Measurements from ENCODE around the gene CPT1B.

Gene CPT1B

DNA sequence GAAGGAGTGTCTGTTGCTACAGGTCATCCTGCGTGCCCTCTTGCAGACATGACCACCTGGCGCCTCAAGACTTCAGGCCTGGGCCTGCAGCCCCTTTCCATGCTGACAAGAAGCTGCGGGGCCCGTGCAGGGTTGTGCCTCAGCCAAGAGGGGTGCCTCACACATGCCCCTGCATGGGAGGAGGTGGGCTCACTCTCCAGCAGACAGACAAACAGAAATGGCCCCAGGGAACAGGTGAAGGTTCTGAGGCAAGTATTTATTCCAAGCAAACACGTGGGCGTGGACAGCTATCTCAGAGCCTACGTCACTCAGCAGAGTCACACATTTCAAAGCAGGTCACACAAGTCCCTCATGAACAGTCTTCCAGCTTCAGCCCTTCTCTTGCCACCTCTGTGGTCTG lies 9.6 kb downstream of the CPT1B start:
- no peak for DNase-seq

DNA sequence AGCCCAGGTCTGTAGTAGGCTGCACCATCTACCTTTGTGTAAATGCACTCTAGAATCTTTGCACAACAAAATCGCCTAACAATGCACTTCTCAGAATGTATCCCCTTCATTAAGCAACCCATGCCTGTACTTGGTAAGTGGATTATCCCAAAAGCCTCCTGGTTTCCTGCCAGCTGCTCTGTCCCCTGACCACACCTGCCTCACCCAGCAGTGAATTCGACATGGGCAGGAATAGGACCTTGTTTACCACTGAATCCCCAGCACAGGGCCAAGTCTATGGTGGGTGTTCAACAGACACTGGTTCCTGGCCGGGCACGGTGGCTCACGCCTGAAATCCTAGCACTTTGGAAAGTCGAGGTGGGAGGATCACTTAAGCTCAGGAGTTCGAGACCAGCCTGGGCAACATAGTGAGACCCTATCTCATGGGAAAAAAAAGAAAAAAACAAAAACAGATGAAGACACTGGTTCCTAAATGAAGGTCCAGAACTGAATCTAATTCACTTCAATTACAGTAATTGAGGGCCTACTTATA lies 10.4 kb downstream of the CPT1B start:
- DNase-seq, result no peak

DNA sequence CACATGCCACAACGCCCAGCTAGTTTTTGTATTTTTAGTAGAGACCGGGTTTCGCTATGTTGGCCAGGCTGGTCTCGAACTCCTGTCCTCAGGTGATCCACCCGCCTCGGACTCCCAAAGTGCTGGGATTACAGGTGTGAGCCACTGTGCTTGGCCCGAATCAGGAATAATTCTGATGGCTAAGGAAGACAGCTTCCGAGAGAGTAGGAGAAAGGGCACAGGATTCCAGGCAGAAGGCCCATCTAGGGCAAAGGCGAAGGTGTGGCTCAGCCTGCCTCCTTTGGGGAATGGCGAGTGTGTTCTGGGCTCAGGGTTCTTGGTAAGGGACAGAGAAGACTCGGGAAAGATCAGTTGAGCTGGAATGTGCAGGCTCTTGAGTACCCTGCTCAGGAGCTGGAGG lies 13.9 kb downstream of the CPT1B start:
- no peak for DNase-seq

DNA sequence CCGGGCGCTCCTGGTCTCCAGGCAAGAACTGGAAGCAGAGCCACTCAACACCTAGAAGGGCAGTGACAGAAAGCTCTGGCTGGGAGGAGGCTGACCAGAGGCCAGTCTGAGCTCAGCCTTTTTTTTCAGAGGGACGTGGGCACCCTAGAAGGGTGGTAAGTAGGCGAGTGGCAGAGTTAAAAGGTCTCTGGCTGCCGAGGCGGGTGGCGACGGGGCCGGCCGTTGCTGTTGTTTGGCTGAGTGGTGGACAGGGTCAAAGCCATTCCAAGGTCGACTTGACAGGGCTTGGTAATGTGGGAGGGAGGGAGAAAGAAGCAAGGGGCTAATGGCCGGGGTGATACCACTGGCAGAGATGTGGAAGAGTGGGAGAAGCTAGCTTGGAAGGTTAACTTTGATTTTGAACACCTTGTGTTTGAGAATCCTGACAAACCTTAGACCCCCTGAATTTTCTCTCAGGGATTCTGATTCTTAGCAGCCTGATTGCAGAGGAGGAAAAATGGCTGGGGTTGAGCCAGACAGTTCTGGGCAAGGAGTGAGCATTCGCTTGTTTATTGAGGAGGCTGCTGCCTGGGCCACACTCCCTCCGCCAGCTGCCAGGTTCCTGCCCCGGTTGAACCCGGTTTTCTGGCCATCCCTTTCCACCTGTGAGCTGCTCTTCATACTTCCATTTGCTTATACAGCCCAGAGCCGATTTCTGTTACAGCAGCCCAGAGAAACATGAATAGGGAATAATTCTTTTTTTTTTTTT lies 14.6 kb downstream of the CPT1B start:
- DNase-seq, result no peak

DNA sequence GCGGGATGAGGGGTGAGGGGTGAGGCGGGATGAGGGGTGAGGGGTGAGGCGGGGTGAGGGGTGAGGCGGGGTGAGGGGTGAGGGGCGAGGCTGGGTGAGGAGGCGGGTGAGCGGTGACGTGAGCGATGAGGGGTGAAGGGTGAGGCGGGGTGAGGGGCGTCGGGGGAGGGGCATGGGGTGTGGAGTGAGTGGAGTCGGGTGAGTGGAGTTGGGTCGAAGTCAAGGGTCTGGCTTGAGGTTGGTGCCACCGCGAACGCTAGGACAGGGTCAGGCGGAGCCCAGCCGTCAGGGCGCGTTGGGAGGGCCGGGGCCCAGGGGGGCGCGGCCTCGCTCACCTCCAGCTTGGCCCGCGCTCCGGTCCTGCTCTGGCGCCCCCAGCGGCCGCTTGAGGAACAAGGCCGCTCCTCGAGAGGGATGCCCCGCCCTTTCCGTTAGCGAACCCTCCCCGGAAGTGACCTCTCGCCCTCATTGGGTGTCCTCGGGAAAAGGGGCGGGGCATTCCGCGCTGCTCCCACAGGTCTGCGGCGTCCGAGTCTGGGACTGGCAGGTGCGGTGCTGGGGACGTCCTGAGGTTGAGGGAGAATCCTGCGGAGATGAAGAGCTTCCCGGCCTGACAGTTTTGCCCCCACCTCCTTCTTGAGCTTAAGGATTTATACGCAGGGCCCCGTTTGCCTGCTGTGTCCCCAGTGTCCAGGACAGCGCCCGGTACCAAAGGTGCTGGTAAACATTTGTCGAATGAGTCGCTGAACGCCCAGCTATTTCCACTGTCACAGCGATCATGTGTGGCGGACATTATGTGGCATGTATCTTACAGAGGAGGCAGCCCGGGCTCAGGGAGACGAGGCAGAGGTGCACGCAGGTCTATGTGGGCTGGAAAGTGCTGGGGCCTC lies 15.5 kb downstream of the CPT1B start, which contains the start of gene SYCE3:
Gene SYCE3 (minus strand): TSS at position 397 of the 890 bp plus-strand sequence. CDS start 6,514 bp downstream, outside the sequence.
- DNase-seq, result peak; percentile 97

DNA sequence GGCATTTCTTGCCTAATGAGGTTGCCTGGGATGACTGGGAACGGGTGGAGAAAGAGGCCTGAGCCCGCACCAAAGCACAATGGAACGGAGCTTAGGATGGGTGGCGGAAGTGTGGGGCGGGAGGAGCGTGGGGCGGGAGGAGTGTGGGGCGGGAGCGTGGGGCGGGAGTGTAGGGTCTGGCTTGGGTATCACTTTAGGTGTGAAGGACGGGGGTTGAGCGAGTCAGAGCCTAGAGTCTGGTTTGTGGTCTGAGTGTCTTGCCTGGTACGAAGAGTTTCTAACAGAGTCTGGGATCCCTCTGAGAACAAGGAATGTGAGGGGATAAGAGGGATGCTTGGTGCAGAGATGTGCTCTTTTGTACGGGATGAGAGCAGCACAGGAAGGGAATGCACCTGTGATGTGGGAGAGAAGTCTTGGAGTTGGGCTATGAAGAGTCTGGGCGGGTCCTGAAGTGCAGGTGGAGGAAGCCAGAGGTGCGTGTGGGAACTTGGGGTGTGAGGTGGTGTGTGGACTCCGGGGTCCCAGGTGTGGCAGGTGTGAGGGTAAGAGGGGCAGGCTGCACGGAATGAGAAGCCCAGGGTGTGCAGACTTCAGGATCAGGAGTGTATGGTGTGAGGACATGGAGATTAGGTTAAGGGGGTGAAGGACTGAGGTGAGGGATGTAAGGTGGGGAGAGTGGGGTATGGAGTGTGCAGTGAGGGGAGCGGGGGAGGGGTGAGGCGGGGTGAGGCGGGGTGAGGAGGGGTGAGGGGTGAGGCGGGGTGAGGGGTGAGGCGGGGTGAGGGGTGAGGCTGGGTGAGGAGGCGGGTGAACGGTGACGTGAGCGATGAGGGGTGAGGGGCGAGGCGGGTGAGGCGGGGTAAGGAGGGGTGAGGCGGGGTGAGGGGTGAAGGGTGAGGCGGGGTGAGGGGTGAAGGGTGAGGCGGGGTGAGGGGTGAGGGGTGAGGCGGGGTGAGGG lies 16.5 kb downstream of the CPT1B start:
- DNase-seq, result no peak

DNA sequence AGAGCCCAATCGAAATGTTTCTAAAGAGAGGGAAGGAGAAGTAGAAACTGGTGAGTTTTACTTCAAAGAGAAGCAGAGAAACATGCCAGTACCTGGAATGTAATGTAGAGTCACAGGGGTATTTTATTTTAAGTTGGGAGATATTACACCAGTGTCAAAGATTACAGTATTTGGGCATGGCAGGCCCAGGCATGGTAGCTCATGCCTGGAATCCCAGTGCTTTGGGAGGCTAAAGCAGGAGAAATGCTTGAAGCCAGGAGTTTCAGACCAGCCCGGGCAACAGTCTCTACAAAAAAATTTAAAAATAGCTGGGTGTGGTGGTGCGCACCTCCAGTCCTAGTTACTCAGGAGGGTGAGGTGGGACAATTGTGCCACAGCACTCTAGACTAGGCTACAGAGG lies 18.2 kb downstream of the CPT1B start:
- no peak for DNase-seq

DNA sequence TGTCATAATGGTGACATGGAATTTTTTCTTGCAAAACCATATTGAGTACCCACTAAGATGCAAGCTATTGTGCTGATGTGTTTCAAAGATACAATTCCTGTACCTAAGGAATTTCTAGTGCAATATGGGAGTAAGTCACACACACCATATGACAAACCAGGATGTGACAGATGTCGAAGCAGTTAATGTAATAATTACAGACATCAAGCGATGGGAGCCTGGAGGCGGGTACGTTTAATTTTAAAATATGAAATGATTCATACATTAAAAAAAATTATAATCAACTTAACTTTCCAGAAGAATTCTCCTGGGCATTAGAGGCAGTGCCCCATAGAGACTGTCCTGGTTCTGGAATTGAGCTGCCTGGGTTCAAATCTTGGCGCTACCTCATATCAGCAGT lies 21.5 kb downstream of the CPT1B start:
- DNase-seq, result no peak

DNA sequence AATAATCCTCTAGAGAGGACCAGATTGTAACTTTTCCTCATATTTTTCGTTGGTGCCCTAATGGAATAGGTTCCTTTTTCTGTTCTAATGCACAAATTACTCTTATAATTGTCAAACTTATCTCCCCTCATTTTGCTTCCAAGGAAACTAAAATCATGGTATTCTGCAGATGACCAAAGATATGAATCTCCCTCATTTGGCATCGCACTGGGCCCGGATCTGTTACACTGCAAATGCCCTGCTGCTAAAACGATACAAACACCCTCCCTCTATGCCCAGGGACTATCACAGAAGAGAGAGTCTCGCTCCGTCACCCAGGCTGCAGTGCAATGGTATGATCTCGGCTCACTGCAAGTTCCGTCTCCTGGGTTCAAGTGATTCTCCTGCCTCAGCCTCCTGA lies 24.9 kb downstream of the CPT1B start:
- DNase-seq, result no peak

DNA sequence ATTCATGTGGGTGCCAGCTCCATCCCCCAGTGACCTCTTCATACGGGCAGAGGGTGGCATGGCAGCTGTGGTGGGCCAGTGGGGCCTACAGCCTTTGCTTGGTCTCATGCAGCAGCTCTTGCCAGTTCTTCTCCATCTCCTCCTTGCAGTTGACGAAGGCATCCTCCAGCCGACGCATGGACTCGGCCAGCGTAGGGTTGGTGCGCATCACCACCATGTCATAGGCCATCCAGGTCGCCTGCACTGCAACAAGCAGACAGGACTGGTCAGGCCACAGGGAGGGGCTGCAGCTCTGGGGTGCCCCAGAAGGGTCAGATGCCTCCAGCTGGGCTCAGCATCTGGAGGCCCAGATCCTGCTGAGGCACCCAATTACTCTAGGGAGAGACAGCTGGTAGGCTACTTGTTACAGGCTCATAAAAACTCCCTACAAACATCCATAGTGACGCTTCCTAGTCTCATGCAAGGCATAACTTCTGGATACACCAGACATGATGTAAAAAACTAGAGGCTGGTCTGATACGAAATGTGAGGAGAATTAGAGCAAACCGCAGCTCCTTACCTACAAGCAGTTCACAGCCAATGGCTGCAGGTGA lies 27.0 kb downstream of the CPT1B start:
- no peak for DNase-seq

DNA sequence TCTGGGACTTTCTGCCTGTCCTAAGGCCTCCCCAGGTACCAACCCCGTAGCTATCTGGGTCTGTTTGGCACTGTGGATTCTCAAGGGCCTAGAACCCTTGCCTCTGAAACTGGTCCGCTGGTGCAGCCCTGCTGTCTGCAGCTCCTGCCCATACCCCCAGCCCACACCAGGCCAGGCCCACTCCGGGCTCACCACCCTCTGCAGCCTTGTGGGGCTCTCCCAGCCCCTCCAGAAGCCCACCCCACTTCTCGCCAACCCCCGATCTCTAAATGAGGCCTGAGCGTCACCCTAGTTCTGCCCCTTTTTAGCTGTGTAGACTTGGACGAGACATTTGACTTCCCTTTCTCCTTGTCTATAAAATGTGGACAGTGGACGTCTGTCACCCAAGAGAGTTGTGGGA lies 27.8 kb downstream of the CPT1B start:
- no peak for DNase-seq

DNA sequence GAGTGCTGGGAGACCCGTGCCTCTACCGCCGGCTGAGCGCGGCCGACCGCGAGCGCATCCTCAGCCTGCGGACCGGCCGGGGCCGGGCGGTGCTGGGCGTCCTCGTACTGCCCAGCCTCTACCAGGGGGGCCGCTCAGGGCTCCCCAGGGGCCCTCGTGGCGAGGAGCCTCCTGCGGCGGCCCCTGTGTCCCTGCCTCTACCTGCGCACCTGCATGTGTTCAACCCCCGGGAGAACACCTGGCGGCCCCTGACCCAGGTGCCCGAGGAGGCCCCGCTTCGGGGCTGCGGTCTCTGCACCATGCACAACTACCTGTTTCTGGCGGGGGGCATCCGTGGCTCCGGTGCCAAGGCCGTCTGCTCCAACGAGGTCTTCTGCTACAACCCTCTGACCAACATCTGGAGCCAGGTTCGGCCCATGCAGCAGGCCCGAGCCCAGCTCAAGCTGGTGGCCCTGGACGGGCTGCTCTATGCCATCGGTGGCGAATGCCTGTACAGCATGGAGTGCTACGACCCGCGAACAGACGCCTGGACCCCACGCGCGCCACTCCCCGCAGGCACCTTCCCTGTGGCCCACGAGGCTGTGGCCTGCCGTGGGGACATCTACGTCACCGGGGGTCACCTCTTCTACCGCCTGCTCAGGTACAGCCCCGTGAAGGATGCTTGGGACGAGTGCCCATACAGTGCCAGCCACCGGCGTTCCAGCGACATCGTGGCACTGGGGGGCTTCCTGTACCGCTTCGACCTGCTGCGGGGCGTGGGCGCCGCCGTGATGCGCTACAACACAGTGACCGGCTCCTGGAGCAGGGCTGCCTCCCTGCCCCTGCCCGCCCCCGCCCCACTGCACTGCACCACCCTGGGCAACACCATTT lies 29.1 kb downstream of the CPT1B start:
- no peak for DNase-seq

DNA sequence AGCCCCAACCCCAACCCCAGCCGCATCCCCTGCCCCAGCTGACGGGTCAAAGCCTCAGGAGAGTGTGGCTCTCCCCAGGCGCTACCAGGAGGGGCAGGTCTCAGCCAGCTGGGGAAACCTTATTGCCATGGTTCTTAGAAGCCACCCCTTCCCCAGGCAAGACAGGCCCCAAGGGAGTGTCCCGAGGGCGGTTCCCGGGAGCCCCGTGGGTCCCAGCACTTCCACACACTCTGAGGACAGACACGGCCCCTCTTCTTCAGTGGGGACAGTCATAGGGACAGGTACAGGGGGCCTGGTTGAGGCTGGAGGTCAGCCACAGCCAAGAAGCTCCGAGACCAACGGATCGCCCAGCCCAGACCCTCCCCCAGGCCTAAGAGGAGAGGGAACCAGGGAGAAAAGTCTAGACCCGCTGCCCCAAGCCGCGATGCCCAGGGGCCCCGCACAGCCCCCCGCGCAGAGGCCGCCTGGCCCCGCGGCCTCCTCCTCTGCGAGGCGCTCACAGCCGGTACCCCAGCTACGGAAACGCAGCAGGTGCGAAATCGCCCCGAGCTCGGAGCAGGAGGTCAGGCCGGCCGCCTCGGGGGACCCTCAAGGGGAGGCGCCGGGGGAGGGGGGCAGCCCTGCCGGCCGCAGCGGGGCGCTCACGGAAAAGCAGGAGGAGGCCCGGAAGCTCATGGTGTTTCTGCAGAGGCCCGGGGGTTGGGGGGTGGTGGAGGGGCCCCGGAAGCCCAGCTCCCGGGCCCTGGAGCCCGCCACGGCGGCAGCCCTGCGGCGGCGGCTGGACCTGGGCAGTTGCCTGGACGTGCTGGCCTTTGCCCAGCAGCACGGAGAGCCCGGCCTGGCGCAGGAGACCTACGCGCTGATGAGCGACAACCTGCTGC lies 29.9 kb downstream of the CPT1B start:
- DNase-seq, result no peak

DNA sequence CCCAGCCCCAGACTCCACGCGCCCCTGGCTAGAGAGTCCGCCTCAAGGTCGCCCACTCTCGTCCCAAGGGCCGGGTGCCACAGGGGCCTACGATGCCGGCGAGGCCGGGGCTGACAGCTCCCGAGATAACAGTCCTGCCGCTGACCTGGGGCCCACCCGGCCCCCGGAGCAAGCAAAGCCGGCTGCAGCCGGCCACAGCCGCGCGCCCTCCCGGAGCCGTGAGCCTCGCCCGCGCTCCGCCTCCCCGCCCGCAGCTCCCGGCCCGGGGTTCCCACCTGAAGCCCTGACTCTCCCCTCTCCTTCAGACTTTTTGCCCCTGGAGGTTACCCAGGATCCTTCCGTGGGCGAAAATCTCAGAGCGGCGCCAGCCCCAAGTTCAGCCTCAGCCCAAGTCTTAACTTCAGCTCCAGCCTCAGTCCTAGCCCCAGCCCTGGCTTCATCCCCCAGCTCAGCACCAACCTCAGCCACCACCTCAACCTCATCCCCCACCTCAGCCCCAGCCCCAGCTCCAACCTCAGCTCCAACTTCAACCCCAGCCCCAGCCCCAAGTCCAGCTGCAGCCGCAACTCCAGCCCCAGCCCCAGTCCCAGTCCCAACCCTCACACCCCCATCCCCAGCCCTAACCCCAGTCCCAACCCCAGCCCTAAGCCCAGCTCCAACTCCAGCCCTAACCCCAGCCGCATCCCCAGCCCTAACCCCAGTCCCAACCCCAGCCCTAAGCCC lies 30.8 kb downstream of the CPT1B start:
- DNase-seq, result no peak

DNA sequence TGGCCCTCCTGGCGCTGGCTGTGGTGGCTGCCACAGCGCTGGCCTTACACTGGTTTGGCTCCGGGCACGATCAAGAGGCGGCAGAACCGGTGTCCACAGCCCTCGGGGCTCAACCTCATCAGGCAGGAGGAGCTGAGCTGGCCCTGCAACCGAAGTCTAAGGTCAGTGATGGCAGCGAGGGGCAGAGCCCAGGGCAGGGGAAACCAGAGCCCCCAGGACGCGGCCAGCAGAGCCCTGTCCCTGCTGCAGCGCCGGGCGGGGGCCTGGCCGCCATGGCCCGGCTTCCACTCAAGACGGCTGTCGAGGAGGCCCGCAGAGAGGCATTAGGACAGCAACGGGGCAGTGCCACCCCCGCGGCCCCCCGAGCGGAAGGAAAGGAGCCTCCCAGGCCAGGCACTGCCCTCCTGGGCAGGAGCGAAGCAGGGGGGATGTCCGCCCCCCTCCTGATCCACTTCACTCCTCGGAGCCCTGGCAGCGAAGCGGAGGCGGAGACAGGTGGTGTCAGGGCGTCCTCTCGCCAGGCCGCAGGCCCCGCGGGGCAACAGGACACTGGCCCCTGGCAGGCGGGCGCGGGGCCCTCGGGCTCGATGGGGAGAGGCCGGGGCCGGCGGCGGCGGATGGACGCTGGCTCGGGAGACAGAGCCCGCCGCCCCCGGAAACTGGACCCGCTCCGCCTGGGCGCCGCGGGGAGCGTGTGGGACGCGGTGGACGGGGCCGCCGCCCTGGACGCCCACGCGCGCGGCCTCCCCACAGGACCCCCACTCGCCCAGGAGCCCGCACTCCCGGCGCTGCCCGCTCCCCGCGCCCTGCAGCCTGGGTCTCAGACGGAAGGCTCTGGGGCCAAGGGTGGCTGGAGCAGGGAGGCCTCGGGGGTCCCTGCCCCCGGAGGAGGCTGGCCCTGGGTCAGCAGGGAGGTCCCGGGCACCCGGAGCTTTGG lies 31.6 kb downstream of the CPT1B start:
- DNase-seq, result no peak

DNA sequence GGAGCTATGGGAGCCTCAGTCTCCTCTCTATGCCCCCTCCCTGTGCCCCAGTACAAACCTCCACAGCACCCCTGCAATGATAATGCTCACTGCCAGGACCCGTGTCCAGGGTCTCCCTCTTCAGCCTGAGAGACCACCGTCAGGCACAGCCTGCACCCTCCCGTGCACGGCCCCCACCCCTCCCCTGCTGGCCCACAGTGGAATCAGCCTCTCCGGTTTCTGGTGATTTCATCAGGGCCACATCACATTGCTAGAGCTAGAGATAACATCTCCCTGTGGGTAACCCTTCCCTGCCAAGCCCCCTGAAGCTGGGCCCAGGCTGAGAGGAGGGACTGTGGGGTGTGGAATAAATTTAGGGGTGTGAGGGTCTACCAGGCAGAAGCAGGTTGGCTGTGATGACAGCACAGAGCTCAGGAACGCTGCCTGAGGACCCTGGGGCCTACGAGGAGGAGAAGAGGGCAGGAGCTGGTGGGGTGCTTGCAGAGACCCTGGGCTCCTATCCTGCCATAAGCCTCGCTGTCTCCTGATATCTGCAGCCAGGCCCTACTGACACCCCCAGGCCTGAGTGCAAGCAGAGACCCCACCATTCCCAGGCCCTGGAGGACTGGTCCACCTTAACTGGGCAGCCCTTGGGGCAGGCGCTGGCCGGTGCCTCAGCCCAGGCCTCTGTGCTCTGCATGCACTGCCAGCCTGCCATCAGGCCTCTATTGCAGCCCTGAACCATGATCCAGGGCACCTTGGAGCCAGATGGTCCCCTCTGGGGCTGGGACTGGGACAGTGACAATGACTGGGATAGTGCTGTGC lies 32.5 kb downstream of the CPT1B start, which contains the start of gene KLHDC7B:
Gene KLHDC7B (plus strand): TSS at position 378 of the 804 bp plus-strand sequence. CDS start 345 bp downstream, at position 723.
- DNase-seq, result no peak

DNA sequence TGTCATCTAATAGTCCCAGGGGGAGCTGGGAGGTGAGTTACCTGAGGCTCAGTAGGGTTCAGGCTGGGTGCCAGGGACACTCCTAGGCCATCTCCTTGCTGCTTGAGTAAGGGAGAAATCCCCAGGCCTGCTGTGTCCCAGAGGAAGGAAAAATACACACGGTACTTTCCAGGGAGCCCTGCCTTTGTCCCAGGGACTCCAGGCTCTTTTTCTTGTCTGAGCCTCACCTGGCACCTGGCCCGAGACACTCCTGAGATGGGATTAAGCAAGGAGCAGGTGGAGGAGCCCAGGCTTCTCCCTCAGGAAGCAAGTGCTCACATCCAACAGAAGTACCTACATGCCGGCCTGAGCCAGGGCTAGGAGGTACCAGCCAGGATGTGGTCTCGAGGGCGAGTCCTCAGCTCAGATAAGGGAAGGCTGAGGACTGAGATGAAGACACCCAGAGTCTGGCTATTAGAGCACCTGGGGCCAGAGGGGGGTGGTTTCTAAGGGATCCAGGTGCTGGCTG lies 33.4 kb downstream of the CPT1B start:
- no peak for DNase-seq
